DMS 273 (cell line): ENCODE results near the gene ARHGEF39.

Source experiments
- DNase-seq: peaks from one replicate; lab custom pipeline; 2025; ENCODE audit not compliant: unreplicated experiment; lab: John Stamatoyannopoulos, UW

ARHGEF39 gene

GRCh38 chr9:35664531-35665470, at the start of gene ARHGEF39:
Gene ARHGEF39 (minus strand): TSS chr9:35665195. CDS start chr9:35665169, 26 bp downstream.
- peak; percentile 92 for DNase-seq

GRCh38 chr9:35714123-35714522, 49.1 kb upstream of the ARHGEF39 start:
- no peak for DNase-seq

- no peak for DNase-seq
Measured at GRCh38 chr9:35713578-35713977, 48.6 kb upstream of the ARHGEF39 start.

- no peak for DNase-seq
Measured at GRCh38 chr9:35712762-35713400, 47.9 kb upstream of the ARHGEF39 start.

GRCh38 chr9:35711501-35712428, 46.8 kb upstream of the ARHGEF39 start:
- DNase-seq = no peak

- no peak for DNase-seq
Measured at GRCh38 chr9:35710818-35711500, 46.0 kb upstream of the ARHGEF39 start.

- DNase-seq = no peak
Measured at GRCh38 chr9:35708146-35708545, 43.2 kb upstream of the ARHGEF39 start.

GRCh38 chr9:35706951-35707350, 42.0 kb upstream of the ARHGEF39 start:
- no peak for DNase-seq

- DNase-seq = peak; percentile 13
Measured at GRCh38 chr9:35705836-35706430, 40.9 kb upstream of the ARHGEF39 start.

GRCh38 chr9:35705372-35705771, 40.4 kb upstream of the ARHGEF39 start:
- DNase-seq = no peak

- DNase-seq = no peak
Measured at GRCh38 chr9:35703906-35704672, 39.1 kb upstream of the ARHGEF39 start.

GRCh38 chr9:35702696-35703095, 37.7 kb upstream of the ARHGEF39 start:
- no peak for DNase-seq

- DNase-seq = no peak
Measured at GRCh38 chr9:35700942-35701341, 35.9 kb upstream of the ARHGEF39 start.

GRCh38 chr9:35700031-35700430, 35.0 kb upstream of the ARHGEF39 start:
- DNase-seq = no peak

GRCh38 chr9:35698231-35698630, 33.2 kb upstream of the ARHGEF39 start:
- DNase-seq = no peak

- DNase-seq = no peak
Measured at GRCh38 chr9:35697486-35697885, 32.5 kb upstream of the ARHGEF39 start.

GRCh38 chr9:35696520-35697215, 31.7 kb upstream of the ARHGEF39 start:
- DNase-seq = peak; percentile 62

GRCh38 chr9:35695943-35696401, 31.0 kb upstream of the ARHGEF39 start:
- DNase-seq = no peak
